HepG2 (cell line): Measurements from ENCODE around the gene SMCHD1.

Experiments
- ATF7-NPFF ChIP-seq: sonication (generic); formaldehyde crosslinking; IDR thresholded peaks from 2 replicates; pipeline ENCODE4 v1.8.1; 2023; ENCODE audit warnings: mild to moderate bottlenecking, low read depth, missing genetic modification reagents, moderate library complexity
- HDAC1 ChIP-seq: sonication (generic); formaldehyde crosslinking; IDR thresholded peaks from 2 replicates; pipeline ENCODE4 v1.5.1; 2020; ENCODE audit warnings: mild to moderate bottlenecking, missing genetic modification reagents
- JUND ChIP-seq: sonication (generic); formaldehyde crosslinking; IDR thresholded peaks from 2 replicates; pipeline ENCODE4 v1.8.0; 2022; ENCODE audit warnings: mild to moderate bottlenecking, missing genetic modification reagents
- MAFK ChIP-seq, 2 experiments: IDR thresholded peaks in 1 of 2; conservative IDR thresholded peaks in 1 of 2; 2 replicates each; pipeline ENCODE4 v1.6.1; 2011; ENCODE audit warnings: improper control_type of control experiment in 2 of 2, low read length in 2 of 2
- MIER2 ChIP-seq: IDR thresholded peaks from 2 replicates; pipeline ENCODE4 v1.6.1; 2016; ENCODE audit warnings: missing biosample characterization, missing genetic modification reagents
- POLR2A ChIP-seq, 2 experiments: IDR thresholded peaks; 2 replicates each; pipeline ENCODE4 v1.6.1; 2011; ENCODE audit warnings: low read depth in 2 of 2, low read length in 2 of 2, mild to moderate bottlenecking in 1 of 2, moderate library complexity in 1 of 2; ENCODE audit not compliant: insufficient read depth in 1 of 2
- RNF2 ChIP-seq: fragments of 450-650 bp; conservative IDR thresholded peaks from 2 replicates; pipeline ENCODE4 v1.6.1; 2016; ENCODE audit warnings: low read depth
- SETDB1 ChIP-seq: sonication (generic); formaldehyde crosslinking; IDR thresholded peaks from 2 replicates; pipeline ENCODE4 v1.5.1; 2020; ENCODE audit warnings: missing genetic modification reagents, mild to moderate bottlenecking, borderline replicate concordance
- SP1 ChIP-seq, 2 experiments: fragments of 450-650 bp in 1 of 2; sonication (generic) in 1 of 2; formaldehyde crosslinking in 1 of 2; IDR thresholded peaks; 2 replicates each; pipeline versions ENCODE4 v1.4.0 to v1.6.1; 2016 to 2020; ENCODE audit warnings: missing genetic modification reagents in 1 of 2
- ZFP90 ChIP-seq: sonication (generic); formaldehyde crosslinking; IDR thresholded peaks from 2 replicates; pipeline ENCODE4 v1.8.0; 2022; ENCODE audit warnings: missing genetic modification reagents, mild to moderate bottlenecking, inconsistent platforms, borderline replicate concordance
- TF ChIP-seq, protein P1 (sequence below): sonication (generic); formaldehyde crosslinking; IDR thresholded peaks from 2 replicates; pipeline ENCODE4 v1.4.0; 2020; ENCODE audit warnings: missing genetic modification reagents
- TF ChIP-seq, protein P2 (sequence below): sonication (generic); formaldehyde crosslinking; IDR thresholded peaks from 2 replicates; pipeline ENCODE4 v1.5.0; 2020; ENCODE audit warnings: mild to moderate bottlenecking, missing genetic modification reagents, moderate library complexity
- TF ChIP-seq, protein P3 (sequence below): fragments of 450-650 bp; IDR thresholded peaks from 2 replicates; pipeline ENCODE4 v1.6.1; 2017
- TF ChIP-seq, protein P4 (sequence below): sonication (generic); formaldehyde crosslinking; IDR thresholded peaks from 2 replicates; pipeline ENCODE4 v1.4.0; 2020; ENCODE audit warnings: missing genetic modification reagents

DNA sequence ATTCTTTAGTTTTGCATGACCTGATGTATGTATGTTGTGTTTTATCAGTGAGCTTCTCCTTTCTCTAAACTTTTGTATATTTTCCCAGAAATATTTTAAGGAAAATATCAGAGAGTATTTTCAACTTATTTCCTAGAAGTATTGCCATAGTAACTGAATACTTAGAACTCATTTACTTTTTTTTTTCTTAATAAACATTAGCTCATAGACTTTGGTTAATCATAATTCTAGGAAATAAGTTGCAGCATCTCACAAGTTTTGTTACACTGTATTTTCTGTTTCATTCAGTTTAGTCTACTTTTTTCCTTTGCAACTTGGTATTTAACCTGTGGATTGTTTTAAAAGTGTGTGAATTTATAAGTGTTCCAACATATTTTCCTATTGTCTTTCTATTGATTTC lies 27.5 kb downstream of the SMCHD1 start:
- TF ChIP-seq POLR2A (IDR thresholded peaks at IDR 0.05; ENCODE audit: insufficient read depth in 1 of 2, low read depth in 2 of 2, low read length in 2 of 2) (no peak), SETDB1 (CRISPR knock-in tag) (no peak), SP1 (IDR thresholded peaks at IDR 0.05) (no peak), SP1 (CRISPR knock-in tag; IDR thresholded peaks at IDR 0.05) (no peak), ZFP90 (CRISPR knock-in tag) (no peak), RNF2 (no peak), ATF7-NPFF (no peak), HDAC1 (CRISPR knock-in tag) (no peak), MIER2 (no peak), JUND (CRISPR knock-in tag) (no peak), MAFK (conservative IDR thresholded peaks at IDR 0.05 in 1 of 2, IDR thresholded peaks at IDR 0.05 in 1 of 2; ENCODE audit: low read length in 2 of 2) (no peak)
- TF ChIP-seq, protein P1, sequence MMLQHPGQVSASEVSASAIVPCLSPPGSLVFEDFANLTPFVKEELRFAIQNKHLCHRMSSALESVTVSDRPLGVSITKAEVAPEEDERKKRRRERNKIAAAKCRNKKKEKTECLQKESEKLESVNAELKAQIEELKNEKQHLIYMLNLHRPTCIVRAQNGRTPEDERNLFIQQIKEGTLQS, result no peak
- TF ChIP-seq, protein P2, sequence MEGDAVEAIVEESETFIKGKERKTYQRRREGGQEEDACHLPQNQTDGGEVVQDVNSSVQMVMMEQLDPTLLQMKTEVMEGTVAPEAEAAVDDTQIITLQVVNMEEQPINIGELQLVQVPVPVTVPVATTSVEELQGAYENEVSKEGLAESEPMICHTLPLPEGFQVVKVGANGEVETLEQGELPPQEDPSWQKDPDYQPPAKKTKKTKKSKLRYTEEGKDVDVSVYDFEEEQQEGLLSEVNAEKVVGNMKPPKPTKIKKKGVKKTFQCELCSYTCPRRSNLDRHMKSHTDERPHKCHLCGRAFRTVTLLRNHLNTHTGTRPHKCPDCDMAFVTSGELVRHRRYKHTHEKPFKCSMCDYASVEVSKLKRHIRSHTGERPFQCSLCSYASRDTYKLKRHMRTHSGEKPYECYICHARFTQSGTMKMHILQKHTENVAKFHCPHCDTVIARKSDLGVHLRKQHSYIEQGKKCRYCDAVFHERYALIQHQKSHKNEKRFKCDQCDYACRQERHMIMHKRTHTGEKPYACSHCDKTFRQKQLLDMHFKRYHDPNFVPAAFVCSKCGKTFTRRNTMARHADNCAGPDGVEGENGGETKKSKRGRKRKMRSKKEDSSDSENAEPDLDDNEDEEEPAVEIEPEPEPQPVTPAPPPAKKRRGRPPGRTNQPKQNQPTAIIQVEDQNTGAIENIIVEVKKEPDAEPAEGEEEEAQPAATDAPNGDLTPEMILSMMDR (CRISPR knock-in tag), result no peak
- TF ChIP-seq, protein P3, sequence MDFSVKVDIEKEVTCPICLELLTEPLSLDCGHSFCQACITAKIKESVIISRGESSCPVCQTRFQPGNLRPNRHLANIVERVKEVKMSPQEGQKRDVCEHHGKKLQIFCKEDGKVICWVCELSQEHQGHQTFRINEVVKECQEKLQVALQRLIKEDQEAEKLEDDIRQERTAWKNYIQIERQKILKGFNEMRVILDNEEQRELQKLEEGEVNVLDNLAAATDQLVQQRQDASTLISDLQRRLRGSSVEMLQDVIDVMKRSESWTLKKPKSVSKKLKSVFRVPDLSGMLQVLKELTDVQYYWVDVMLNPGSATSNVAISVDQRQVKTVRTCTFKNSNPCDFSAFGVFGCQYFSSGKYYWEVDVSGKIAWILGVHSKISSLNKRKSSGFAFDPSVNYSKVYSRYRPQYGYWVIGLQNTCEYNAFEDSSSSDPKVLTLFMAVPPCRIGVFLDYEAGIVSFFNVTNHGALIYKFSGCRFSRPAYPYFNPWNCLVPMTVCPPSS, result no peak
- TF ChIP-seq, protein P4, sequence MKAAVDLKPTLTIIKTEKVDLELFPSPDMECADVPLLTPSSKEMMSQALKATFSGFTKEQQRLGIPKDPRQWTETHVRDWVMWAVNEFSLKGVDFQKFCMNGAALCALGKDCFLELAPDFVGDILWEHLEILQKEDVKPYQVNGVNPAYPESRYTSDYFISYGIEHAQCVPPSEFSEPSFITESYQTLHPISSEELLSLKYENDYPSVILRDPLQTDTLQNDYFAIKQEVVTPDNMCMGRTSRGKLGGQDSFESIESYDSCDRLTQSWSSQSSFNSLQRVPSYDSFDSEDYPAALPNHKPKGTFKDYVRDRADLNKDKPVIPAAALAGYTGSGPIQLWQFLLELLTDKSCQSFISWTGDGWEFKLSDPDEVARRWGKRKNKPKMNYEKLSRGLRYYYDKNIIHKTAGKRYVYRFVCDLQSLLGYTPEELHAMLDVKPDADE, result no peak
